Skin epidermis (tissue), 12 donors: Measurements from ENCODE around the gene AGFG2.

Experiments used
- H3K27ac ChIP-seq, 21 experiments: fragments of 200-600 bp; sonication (generic) in 11 of 21; one replicate each; pipeline ENCODE4 v1.5.0; 2020; ENCODE audit warnings: mild to moderate bottlenecking in 3 of 21, inconsistent platforms in 2 of 21, moderate library complexity in 2 of 21
- H3K4me3 ChIP-seq, 7 experiments: fragments of 200-600 bp; sonication (generic) in 2 of 7; one replicate each; pipeline ENCODE4 v1.5.0; 2020; ENCODE audit warnings: inconsistent platforms in 2 of 7, mild to moderate bottlenecking in 2 of 7, moderate library complexity in 1 of 7

Gene AGFG2

GRCh38 chr7:100582650-100583049 is 43.6 kb downstream of the AGFG2 start:
- H3K27ac ChIP-seq, result peak overlapping the region in 20 of 21 experiments; percentile 3 to 99 (median 95)
- H3K4me3 ChIP-seq, result no peak overlapping the region

DNA sequence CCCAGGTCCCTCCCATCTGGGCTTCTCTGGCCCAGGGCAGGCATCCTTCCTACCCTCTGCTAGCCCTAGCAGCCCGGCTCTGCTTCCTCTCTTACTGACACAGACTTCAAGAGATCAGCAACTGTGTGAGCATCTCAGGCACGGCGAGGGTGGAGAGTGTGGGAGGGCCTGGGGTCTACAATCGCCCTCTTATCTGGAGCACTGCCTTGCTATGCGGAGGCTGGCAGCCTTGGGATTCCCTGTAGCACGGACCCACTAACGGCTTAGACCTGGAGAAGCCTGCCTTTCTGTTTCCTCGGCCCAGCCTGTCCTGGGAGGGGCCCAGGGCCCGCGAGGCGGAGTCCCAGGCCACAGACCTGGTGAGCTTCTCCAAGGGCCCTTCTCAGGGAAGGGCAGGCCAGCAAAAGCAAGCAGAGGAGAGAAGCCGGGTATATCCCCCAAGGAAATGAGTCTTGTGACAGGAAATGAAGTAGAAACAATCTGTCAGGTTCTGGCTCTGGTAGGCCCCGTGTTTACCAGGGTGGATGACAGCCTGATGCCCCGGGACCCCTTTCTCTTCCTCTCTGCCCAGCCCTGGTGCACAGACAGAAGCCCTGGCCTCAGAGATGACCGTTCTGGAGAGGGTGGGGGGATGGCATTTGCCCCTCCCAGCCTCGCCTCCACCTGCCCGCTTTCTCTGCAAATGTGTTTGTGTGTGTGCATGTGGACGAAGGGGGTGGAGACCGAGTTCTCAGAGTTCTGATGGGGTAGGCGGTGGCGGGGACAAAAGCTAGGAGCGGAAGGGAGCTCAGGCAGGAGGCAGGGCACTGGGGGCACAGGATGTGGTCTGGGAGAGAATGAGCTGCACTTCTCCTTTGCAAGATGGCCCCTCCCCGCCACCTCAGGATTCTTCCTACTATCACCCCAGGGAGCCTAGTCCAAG is 44.4 kb downstream of the AGFG2 start:
- H3K4me3 ChIP-seq, result peak overlapping the region in 6 of 7 experiments; percentile 79 to 100 (median 84)
- H3K27ac ChIP-seq, result peak overlapping the region; percentile 31 to 99 (median 95)

DNA sequence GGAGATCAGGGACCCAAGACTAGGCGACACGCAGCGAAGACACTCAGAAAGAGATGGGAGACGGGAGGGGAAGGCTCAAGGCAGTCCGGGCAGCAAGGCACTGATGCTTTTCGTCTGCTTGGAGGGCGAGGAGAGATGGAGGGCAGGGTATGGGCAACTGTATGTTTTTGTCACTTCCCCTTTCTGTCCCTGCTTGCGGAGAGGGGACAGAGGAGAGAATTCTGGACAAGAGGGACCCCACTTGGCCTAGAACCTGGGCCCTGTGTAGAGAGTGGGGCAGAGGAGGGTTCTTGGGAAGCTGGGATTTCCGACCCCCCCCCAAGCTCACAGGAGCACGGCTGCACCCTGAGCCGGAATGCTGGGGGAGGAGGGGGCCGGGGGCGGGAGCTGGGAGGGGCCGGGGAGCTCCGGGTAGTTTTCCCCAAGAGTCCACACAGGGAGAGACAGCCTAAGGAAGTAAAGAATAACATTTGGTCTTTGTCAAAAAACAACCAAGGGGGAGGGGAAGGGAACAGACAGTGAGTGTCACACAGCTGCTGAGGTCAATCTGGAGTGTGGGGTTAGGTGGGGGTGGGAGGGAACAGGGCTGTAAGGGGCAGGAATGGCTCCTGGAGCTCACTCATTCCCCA is 45.2 kb downstream of the AGFG2 start:
- H3K4me3 ChIP-seq, result peak overlapping the region; percentile 79 to 100 (median 84)
- peak overlapping the region; percentile 31 to 99 (median 95) for H3K27ac ChIP-seq

DNA sequence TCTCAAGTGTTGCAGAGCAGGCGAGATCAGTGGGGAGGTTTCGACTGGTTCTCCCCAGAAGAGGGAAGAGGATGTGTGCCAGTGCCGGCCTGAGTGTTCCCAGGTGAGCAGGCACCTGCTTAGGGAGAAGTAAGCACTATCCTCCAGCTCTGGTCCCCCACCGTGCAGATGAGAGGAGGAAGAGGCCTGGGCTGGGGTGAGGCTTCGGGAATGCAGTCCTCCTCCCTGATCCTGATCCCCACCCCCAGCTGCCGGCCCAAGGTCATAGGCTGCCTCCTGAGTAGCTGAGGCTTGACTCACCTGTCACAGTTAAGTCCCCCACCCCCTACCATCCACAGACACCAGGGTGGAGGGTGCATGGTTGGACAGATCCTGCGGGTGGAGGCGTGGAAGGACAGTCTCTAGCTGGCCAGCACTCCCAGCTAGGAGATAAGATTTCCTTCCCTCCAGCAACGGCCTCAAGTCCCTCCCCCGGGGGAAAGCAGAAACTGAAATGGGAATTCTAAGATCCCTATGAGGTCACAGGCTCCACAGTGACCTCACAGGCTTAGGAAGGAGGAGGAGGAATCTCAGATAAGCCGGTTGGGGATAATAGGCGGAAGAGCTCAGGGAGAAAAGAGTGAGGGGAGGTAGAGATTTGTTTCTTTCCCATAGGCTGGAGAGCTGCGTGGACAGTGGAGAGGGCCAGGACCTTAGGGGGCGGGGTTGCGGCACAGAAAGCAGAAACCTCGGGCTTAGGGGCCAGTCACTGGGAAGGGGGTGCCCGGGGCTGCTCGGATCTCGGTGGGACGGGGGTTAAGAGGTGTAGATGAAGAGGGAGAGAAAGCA is 45.9 kb downstream of the AGFG2 start:
- peak overlapping the region; percentile 79 to 100 (median 84) for H3K4me3 ChIP-seq
- H3K27ac ChIP-seq, result peak overlapping the region in 20 of 21 experiments; percentile 86 to 99 (median 96)

- peak within 1 kb of the TSS; percentile 86 to 99 (median 95) for H3K27ac ChIP-seq
- H3K4me3 ChIP-seq, result peak within 1 kb of the TSS; percentile 79 to 100 (median 84)
Measured at GRCh38 chr7:100585511-100586265, 46.7 kb downstream of the AGFG2 start, which contains the start of gene LRCH4. LRCH4 (minus strand) TSS chr7:100586129; CDS start chr7:100586100, 29 bp downstream.

DNA sequence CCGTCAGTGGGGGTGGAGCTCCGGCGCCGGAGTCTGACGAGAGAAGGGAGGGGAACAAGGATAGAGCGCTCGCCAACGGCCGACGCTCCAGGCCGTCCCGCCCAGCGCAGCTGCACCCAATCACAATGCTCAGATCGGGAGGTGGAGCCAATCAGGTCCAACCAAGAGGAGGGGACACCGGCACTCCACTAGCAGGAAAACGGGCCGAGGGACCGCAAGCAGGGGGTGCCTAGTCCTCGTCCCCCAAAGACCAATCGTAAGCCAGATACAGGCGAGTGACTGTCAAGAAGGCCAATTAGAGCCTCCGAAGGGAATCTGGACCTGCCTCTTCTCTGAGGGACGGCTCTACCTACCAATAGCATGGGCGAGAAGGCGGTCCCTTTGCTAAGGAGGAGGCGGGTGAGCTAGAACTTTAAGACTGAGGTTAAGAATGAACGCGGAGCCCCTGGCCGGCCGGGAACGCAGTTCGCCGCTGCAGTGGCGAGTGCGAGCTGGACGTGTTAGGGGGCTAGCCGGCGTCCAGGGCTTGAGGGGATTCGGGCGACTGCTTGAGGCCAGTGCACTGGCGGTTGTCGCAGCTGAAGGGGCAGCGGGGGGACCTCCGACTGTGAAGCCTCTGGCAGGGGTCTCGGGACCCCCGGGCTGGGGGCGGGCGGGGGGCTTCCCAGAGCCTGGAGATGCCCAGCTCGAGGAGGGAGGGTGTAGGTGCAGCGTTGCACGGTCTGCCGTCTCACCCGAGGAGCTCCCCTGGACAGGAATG is 47.4 kb downstream of the AGFG2 start, which contains the start of gene FBXO24:
FBXO24 (plus strand) TSS at position 63 of the 760 bp plus-strand sequence; CDS start at position 361, 298 bp downstream.
- H3K27ac ChIP-seq, result peak within 1 kb of the TSS; percentile 86 to 99 (median 95)
- peak within 1 kb of the TSS; percentile 79 to 100 (median 84) for H3K4me3 ChIP-seq

GRCh38 chr7:100588438-100588837 is 49.4 kb downstream of the AGFG2 start:
- H3K27ac ChIP-seq, result no peak overlapping the region

DNA sequence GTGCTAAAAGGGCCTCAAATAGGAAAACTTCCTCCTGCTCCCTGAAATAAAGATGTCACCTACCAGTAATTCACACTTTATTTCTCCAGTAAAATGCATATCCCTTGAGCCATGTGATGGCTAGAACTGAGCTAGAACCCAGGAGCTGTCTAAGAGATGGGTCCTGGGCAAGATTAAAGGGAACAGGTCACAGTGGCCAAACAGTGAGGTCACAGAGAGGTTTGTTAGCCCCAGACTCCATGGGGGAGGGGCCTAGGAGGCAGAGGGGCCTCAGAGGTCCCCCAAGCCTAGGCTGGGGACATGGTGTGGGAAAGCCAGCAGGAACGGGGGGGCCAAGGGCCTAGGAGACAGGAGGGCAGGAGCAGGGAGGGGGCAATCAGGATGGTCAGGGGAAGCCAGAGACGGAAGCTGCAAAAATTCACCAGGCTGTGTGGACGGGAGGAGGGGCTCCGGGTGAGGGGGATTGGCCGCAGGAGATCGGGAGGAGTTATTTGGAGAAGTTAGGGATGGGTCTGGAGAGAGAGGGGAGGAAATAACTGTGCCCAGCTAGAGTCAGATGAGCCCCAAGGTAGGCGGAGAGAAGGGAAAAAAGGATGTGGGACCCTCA is 50.4 kb downstream of the AGFG2 start:
- Histone ChIP-seq H3K4me3 (no peak overlapping the region), H3K27ac (peak overlapping the region in 1 of 21 experiments; percentile 3)

More at GRCh38 chr7:100588438-100588837, 49.4 kb downstream of the AGFG2 start:
- no peak overlapping the region for H3K4me3 ChIP-seq

- peak overlapping the region in 2 of 21 experiments; percentile 3 to 43 for H3K27ac ChIP-seq
Measured at GRCh38 chr7:100590077-100590737, 51.2 kb downstream of the AGFG2 start.

DNA sequence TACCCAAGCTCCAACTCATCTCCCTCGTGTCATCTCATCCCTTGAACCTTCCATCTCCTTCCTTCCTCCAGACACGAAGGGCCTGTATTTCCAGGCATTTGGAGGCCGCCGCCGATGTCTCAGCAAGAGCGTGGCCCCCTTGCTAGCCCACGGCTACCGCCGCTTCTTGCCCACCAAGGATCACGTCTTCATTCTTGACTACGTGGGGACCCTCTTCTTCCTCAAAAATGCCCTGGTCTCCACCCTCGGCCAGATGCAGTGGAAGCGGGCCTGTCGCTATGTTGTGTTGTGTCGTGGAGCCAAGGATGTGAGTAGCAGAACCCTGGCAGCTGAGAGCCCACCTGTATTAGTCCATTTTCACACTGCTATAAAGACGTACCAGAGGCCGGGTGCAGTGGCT is 52.6 kb downstream of the AGFG2 start:
- no peak overlapping the region for H3K27ac ChIP-seq

More at GRCh38 chr7:100590077-100590737, 51.2 kb downstream of the AGFG2 start:
- no peak overlapping the region for H3K4me3 ChIP-seq

GRCh38 chr7:100595188-100595587 is 56.2 kb downstream of the AGFG2 start:
- no peak overlapping the region for H3K27ac ChIP-seq
- H3K4me3 ChIP-seq, result no peak overlapping the region

More for the DNA sequence above, 52.6 kb downstream of the AGFG2 start:
- no peak overlapping the region for H3K4me3 ChIP-seq

- no peak overlapping the region for H3K27ac ChIP-seq
- H3K4me3 ChIP-seq, result no peak overlapping the region
Measured at GRCh38 chr7:100598425-100598824, 59.4 kb downstream of the AGFG2 start.

DNA sequence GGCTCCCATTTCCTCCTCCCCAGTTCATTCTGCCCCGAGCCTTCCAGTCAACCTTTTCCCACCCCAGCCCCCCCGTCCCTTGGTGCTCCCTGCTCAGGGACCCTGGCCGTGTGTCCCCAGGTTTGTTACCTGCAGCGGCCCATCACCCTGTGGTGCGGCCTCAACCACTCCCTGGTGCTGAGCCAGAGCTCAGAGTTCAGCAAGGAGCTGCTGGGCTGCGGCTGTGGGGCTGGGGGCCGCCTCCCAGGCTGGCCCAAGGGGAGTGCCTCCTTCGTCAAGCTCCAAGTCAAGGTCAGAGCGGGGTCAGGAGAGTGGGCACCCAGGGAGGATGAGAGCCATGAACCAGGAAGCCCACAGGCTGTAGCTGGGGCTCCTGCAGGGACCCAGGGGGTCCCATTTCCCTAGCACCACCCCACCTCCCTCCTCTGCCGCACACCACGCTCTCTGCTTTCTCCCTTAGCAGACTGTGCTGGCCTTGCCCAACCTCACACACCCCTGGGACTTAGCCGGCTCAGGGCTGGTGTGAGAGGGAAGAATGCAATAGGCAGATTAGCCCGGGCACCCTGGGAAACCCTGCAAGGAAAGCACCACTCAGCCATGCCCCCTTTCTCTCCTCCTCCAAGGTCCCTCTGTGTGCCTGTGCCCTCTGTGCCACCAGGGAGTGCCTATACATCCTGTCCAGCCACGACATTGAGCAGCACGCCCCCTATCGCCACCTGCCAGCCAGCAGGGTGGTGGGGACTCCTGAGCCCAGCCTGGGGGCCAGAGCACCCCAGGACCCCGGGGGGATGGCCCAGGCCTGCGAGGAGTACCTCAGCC is 61.1 kb downstream of the AGFG2 start:
- no peak overlapping the region for H3K27ac ChIP-seq

DNA sequence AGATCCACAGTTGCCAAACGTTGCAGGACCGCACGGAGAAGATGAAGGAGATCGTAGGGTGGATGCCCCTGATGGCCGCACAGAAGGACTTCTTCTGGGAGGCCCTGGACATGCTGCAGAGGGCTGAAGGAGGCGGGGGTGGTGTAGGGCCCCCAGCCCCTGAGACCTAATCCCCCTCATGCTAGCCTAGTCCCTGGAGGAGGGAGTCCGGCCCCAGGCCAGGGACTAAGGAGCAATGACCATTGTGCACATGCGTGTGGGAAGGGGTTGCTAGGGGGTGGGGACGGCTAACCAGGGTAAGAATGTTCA is 61.7 kb downstream of the AGFG2 start:
- H3K27ac ChIP-seq, result no peak overlapping the region

More for the DNA sequence above, 61.1 kb downstream of the AGFG2 start:
- H3K4me3 ChIP-seq, result no peak overlapping the region

GRCh38 chr7:100602889-100603725 is 64.1 kb downstream of the AGFG2 start:
- Histone ChIP-seq H3K27ac (peak overlapping the region in 20 of 21 experiments; percentile 26 to 87 (median 78)), H3K4me3 (peak overlapping the region; percentile 52 to 76 (median 63))

More for the DNA sequence above, 61.7 kb downstream of the AGFG2 start:
- no peak overlapping the region for H3K4me3 ChIP-seq

- peak overlapping the region; percentile 52 to 76 (median 63) for H3K4me3 ChIP-seq
- H3K27ac ChIP-seq, result peak overlapping the region in 20 of 21 experiments; percentile 26 to 87 (median 77)
Measured at GRCh38 chr7:100603726-100604027, 64.7 kb downstream of the AGFG2 start.
